ENCODE measurements around the gene WHRN.

Gene WHRN

DNA sequence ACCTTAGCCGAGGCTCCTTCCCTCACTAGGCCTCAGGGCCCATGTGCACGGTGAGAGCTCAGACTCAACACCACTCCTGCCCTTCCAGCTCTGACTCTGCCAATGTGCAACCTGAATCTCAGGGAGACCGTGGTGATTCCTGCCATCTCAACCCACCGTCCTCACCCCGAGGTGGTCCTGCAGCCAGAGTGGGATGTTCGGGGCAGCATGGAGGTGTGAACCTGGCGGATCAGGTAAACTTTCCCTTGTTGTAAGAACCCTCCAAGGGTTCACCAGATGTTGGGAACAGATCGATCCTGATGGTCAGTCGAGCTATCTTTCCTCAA lies 117.0 kb downstream of the WHRN start:
- H3K4me3 ChIP-seq (ENCODE audit: low read depth, low read length) = peak overlapping the region; percentile 89
- DNase-seq (ENCODE audit: low read depth) = no peak
- no peak for TF ChIP-seq MAX (IDR thresholded peaks at IDR 0.05; ENCODE audit: low read depth, low read length)
- TF ChIP-seq POLR2A (IDR thresholded peaks at IDR 0.05; ENCODE audit: extremely low read depth, insufficient read length) = no peak
- no peak for TF ChIP-seq MYC (IDR thresholded peaks at IDR 0.05; ENCODE audit: low read depth, low read length)
- TF ChIP-seq CTCF (IDR thresholded peaks at IDR 0.05; ENCODE audit: low read depth, low read length) = no peak

DNA sequence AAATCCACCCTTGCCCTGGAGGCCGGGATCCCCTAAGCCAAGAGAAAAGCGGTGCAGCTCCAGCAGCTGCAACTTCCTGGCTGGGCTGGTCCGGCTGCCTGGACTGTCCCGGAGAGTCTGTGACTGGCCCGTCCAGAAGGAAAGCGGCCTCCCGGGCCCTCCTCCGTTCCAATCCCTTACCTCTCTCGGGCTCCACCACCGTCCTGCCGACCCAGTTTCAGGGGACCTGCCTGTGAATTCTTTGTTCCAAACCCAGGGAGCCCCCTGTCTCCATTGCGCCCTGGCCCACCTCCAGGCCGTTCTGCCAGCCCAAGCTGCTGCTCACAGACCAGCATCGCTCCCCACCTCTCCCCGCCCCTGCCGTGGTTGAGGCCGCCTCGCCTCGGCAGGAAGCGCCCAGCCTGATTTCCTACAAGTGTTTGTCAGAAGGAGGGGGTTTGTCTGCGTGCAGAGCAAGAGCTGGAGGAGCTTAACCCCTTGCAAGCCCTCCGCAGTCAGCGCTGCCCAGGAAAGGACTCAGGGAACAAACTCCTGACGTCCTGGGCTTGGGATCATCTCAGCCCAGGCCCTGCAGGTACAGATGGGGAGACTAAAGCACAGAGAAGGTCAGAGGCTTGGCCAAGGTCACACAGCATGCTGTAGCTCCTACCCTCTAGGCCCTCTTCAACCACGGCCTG lies 117.5 kb downstream of the WHRN start, which contains the start of gene AKNA:
Gene AKNA (minus strand): TSS at position 303 of the 677 bp plus-strand sequence. CDS start 6,649 bp downstream, outside the sequence.
- peak within 1 kb of the TSS; percentile 89 for H3K4me3 ChIP-seq (ENCODE audit: low read depth, low read length)
- peak; percentile 91 for DNase-seq (ENCODE audit: low read depth)
- TF ChIP-seq POLR2A (IDR thresholded peaks at IDR 0.05; ENCODE audit: extremely low read depth, insufficient read length) (peak; percentile 61), MYC (IDR thresholded peaks at IDR 0.05; ENCODE audit: low read depth, low read length) (peak; percentile 41; the same call in 1 of the 2 replicates), MAX (IDR thresholded peaks at IDR 0.05; ENCODE audit: low read depth, low read length) (no peak), CTCF (IDR thresholded peaks at IDR 0.05; ENCODE audit: low read depth, low read length) (no peak)

DNA sequence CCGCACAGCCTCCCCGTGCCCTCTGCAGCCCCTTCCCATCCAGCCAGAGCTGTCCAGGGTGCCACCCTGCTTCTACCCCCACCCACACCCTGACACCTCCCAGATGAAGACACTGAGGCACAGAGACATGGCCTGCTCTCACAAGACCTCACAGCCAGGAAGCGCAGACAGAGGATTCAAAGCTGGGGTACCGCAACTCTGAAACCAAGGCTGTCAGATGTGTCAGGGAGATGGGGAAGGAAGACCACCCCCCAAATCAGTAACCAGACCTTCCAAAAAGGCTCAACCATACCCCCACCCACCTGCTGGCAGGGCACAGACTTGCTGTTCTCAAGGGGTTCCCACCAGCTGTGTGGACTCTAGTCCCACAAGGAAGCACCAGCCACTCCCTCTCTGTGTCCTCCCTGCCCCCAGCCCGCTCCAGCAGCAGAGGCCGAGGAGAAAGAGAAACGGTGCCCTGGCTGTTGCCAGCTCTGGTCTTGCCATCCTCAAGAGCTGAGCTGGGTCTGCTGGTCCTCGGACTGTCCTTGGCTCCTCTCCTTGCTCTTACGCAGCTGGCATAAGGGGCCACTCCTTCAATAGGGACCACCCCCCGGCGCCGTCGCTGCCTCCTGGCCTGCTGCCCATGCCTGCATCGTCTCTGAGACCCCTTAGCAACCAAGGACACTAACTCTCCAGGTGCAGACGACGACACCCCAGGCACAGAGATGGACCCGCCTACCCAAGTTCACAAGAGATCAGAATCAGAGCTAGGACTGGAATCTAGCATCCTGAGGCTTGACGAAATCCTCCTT lies 118.2 kb downstream of the WHRN start:
- H3K4me3 ChIP-seq (ENCODE audit: low read depth, low read length) = peak overlapping the region; percentile 89
- DNase-seq (ENCODE audit: low read depth) = peak; percentile 57

DNA sequence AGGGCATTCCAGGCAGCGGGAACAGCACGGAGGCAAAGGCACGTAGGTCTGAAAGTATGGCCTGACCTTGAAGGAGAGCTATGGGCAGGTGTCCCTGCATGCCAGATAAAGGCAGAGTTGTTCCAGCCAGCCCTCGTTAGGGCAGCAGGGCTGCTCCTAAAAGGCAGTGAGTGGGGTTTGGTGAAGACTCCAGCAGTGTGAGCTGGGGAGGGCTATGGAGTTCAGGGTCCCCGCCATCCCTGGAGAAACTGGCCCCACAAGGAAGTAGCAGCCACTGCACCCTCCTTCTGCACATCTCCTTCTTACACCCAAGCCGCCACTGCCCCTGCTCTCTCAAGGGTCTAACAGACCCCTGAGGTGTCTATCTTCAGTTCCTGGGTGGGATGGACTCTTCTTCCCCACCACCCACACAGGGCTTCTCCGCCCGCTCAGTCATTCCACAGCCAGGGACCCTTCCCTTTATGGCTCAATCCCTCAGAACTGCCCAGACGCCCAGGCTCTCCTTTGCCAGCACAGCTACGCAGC lies 118.8 kb downstream of the WHRN start:
- no peak for TF ChIP-seq MYC (IDR thresholded peaks at IDR 0.05; ENCODE audit: low read depth, low read length)
- TF ChIP-seq MAX (IDR thresholded peaks at IDR 0.05; ENCODE audit: low read depth, low read length) = no peak
- TF ChIP-seq POLR2A (IDR thresholded peaks at IDR 0.05; ENCODE audit: extremely low read depth, insufficient read length) = no peak
- TF ChIP-seq CTCF (IDR thresholded peaks at IDR 0.05; ENCODE audit: low read depth, low read length) = no peak
- DNase-seq (ENCODE audit: low read depth) = peak; percentile 40
- H3K4me3 ChIP-seq (ENCODE audit: low read depth, low read length) = peak overlapping the region; percentile 89

More for the DNA sequence above, 118.2 kb downstream of the WHRN start:
- TF ChIP-seq CTCF (IDR thresholded peaks at IDR 0.05; ENCODE audit: low read depth, low read length) = no peak
- no peak for TF ChIP-seq MAX (IDR thresholded peaks at IDR 0.05; ENCODE audit: low read depth, low read length)
- no peak for TF ChIP-seq MYC (IDR thresholded peaks at IDR 0.05; ENCODE audit: low read depth, low read length)
- TF ChIP-seq POLR2A (IDR thresholded peaks at IDR 0.05; ENCODE audit: extremely low read depth, insufficient read length) = no peak

DNA sequence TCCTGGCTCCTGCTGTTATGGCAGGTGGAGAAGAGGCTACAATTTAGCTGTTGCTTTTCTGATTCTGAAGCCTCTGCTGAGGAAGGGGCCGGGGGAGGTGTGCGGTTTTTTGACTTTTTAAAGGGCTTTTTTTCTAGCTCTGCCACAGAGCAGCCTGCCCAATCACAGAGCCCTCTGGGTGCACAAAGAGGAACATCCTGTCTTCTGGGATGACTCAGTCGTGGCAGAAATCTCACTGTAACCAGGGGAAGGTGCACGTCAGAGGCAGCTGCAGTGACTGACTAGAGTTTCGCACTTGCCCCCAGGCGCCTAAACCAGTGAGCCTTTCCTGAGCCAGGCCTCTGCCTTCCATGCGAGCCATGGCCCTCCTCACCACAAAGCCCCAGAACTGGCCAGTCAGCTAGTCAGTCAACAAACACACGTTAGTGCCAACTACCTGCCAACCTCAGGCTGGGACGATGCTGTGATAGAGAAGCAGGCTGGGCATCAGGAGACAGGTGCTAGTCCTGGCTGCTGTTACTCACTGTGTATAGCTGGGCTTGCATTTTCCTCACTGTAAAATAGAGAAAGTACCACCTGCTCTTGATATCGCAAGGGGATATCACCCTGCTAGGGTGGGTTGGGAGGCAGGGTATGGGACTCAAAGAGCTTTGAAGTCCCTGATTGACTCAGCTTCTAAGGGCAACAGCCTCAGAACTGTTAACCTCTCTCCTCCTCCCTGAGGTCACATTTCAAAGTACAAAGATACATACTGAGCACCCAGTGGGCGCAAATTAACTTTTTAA lies 119.7 kb downstream of the WHRN start:
- TF ChIP-seq MAX (IDR thresholded peaks at IDR 0.05; ENCODE audit: low read depth, low read length) (peak; percentile 78), CTCF (IDR thresholded peaks at IDR 0.05; ENCODE audit: low read depth, low read length) (no peak), POLR2A (IDR thresholded peaks at IDR 0.05; ENCODE audit: extremely low read depth, insufficient read length) (peak; percentile 54), MYC (IDR thresholded peaks at IDR 0.05; ENCODE audit: low read depth, low read length) (peak; percentile 82)
- H3K4me3 ChIP-seq (ENCODE audit: low read depth, low read length) = peak overlapping the region; percentile 89
- DNase-seq (ENCODE audit: low read depth) = peak; percentile 97

Data from NB4 (cell line).